DMS 273 treated with DMSO at 0.1 percent for 48 hours (cell line): Measurements from ENCODE around the gene CAPN14.

Source experiments
- DNase-seq: peaks from one replicate; lab custom pipeline; 2025; lab: John Stamatoyannopoulos, UW

The CAPN14 gene

DNA sequence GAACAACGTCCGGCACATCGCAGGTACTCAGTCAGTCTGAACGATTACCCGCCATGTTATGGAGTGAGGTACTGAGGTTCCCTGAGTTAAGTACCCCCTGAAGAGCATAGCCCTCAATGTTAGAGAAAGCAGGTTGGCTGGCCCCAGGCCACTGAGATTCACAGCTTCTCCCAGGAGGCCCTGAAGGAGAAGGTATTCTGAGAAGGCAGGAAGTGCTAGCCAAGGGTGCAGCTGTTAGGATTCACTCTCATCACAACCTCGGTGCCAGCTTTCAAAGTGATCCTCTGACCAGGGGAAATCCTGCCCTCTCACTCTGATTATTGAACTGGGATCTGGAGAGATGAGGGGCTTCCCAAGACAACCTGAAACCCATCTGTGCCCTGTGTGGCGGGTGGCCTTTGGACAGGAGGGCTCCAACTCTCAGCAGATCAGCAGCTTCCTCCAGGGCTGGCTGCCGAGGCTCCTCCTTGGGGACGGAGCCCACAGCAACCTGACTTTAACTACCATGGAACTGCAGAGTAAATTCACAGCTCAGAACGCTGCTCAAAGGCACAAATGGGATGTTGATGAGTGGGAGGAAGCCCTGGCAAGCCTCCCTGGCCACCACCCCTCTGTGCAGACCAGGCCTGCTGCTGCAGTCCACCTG lies 24.4 kb upstream of the CAPN14 start:
- DNase-seq: no peak

DNA sequence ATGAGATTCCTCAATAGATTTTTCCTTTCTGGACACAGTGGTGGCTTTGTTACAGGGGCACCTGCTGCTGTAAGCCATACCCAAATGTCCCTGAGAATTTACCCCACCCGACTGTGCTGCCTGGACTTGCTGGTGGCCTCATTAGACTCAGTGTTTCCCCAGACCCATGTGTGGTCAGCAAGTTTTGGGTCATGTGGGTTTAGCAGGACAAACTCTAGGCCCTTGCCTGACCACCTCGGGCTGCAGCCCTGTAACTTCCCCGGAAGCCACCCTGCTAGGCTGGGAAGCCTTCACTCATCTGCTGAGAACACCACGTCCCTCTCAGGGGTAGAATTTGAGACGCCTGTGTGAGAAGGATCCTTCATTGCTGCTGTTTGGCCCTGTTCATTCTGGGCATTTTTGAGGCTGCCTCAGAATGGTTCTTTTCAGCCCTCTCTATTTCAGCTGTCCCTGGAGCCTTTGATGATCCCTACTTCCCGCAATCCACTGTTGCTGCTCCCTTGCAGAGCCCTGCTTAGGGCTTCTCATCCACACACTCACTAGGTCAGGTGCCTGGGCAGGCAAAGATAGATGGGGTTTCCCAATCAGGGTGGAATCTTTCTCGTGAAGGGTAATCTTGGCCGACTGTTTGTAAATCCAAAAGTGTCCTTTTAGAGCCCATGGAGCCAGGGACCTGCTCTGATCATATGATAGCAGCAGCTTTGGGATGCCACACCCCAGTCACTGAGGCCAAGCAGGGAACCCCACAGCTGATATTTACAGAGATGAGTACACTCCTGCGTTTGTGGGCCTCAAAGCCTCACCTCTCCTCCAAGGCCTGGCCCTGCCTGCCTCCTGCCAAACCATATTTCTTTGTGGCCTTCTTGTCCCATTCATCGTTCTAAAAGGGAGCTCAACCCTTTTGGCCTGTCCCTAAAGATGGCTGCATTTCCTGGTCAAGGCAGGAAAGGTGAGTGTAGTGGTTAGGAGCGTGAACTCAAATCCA lies 23.4 kb upstream of the CAPN14 start:
- no peak for DNase-seq

DNA sequence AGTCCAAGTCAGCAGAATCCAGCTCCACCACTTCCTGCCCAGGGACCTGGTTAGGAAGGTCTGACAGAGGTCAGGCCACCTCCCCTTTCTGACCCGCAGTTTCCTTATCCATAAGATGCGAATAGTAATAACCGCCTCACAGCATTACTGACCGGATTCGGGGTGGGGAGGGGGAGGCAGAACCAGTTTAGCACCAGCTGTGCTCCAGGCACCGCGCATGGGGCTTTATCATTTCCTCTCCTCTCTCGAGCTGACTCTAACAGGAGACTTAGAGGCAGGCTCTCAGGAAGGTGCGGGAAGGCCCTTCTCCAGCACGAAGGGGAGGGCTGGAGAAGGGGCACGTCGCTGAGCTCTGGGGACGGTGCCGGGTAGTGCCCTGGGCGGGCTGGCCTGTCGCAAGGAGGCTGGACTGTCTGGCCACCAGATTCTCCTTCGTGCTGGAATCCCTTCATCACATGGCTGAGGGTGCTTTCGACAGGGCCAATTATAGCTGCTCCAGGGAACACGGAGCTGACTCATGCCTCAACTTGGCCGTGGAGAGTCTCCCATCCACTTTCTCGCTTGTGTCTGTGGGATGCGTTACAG lies 22.4 kb upstream of the CAPN14 start:
- no peak for DNase-seq

GRCh38 chr2:31238906-31239592 lies 21.7 kb upstream of the CAPN14 start:
- DNase-seq: no peak

GRCh38 chr2:31238126-31238905 lies 21.0 kb upstream of the CAPN14 start:
- no peak for DNase-seq

GRCh38 chr2:31237348-31238017 lies 20.2 kb upstream of the CAPN14 start:
- DNase-seq: no peak

GRCh38 chr2:31236433-31237205 lies 19.3 kb upstream of the CAPN14 start:
- no peak for DNase-seq

DNA sequence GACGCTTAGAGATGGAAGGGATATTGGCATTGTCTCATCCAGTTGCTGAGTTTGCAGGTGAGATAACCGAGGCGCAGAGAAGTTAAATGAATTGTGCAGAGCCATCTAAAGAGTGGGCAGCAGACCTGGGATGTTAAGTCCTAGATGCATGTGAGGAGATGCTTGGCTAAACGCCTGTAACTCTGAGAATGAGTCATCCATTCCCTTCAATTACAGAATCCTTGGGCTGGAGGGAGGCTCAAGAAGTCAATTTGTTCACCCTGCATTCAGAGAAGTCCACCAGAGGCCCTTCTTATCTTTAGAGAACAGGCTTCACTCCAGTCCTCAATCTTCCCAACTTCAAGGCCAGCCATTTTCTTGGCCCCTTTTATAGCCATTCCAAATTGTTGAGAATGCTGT lies 18.2 kb upstream of the CAPN14 start:
- DNase-seq: peak; percentile 7

DNA sequence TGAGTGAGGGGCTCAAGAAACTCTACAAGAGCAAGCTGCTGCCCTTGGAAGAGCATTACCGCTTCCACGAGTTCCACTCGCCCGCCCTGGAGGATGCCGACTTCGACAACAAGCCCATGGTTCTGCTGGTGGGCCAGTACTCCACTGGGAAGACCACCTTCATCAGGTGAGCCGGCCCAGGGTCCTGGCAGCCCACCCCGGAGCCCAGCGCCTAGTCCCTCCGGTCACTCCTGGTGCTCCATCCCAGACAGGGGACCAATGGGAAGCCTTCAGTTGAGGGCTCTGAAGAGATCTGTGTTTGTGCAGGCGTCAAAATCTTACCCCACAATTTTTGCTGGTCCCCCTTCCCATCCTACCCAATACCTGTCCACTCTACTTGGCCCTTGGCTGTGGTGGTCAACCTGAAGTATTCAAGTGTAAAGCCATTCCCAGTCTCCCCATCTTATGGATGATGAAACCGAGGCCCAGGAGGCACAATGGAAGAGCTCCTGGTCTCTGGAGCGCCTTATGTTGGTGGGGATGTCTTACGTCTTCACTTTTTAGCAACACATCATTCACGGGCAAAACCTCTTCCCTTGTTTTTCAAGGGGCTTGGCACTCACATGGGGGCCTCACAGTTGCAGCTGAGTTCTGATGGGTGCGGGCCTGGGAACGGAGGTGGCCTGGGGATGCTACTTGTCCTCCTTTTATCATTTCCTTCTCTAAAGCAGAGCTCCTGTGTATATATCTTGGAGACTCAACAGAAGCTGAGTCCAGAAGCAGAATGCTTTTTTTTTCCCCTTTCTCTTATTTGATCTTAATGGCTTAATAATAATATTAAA lies 17.6 kb upstream of the CAPN14 start:
- DNase-seq: no peak

- DNase-seq: peak; percentile 91
These were observed 16.7 kb upstream of the CAPN14 start, which contains the start of gene EHD3 for GRCh38 chr2:31233741-31234682. TSS of gene EHD3 (plus strand) at chr2:31234152. CDS start at chr2:31234622, 470 bp downstream.

- no peak for DNase-seq
These were observed 15.9 kb upstream of the CAPN14 start for GRCh38 chr2:31233231-31233630.

- no peak for DNase-seq
These were observed 15.3 kb upstream of the CAPN14 start for GRCh38 chr2:31232586-31232985.

GRCh38 chr2:31231571-31232302 lies 14.4 kb upstream of the CAPN14 start:
- DNase-seq: no peak

- no peak for DNase-seq
These were observed 13.4 kb upstream of the CAPN14 start for GRCh38 chr2:31230751-31231150.

DNA sequence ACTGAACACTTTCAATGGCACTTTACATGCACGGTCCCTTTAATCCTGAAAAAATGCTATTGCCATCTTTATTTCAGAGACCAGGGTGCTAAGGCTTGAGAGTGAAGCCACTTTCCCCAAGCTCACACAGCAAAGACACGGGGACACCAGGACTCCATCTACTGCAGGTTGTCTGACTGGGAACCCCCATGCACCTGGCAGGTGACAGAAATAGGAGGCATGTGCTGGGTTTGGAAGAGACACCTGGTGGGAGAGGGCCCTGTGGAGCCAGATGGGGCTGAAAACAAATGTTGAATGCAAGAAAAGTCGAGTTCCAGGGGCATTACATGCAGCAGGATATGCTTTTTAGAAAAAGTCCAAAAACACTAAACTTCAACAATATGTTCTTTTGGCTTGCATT lies 11.4 kb upstream of the CAPN14 start:
- no peak for DNase-seq

DNA sequence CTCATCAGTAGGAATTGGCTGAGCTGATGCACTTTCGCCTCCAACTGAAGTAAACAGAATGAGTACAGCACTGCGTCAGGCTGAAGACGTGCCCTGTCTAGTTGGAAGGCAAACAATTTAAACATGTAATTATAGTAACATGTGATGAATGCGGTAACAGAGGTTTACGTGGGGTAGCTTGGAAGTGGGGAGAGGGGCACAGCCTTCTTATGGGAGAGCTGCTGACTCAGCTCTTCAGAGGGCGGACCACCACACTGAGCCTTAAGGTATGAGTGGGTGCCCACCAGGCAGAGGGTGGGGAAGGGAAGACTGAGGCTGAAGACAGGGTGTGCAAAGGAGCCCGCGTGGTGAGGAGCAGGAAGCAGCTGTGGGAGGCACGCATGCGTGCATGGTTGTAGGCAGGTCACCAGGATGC lies 10.4 kb upstream of the CAPN14 start:
- DNase-seq: no peak

DNA sequence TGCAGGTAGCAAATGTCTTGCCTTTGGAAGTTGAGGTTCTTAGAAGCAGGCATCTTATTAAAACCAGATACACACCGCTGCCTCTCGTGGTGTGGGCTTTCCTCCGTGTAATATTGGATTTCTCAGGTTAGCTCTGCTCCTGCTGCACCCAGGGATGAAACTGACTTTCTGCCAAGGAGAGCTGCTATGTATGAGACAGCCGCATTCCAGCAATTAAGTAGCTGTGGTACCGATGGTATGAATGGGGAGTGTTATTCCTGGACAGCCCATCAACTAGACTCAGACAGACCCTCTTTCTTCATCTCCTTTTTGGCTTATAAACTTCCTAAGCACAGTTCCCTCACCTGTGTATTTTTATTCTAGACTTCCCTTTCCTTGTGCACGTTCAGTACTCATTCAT lies 9.8 kb upstream of the CAPN14 start:
- DNase-seq: no peak
